Duodenal mucosa (tissue), 2 donors: Measurements from ENCODE around the gene RNU2-1.
"Not testable (repeated sequence)": the region's sequence is repeated elsewhere in the genome, so short reads cannot be mapped to it uniquely, and the experiment has no call there.

Experiments used
- H3K27ac ChIP-seq: one replicate; pipeline ENCODE4 v1.7.0; 2013; ENCODE audit warnings: low read depth, low read length
- H3K27me3 ChIP-seq, 2 donors: one replicate each; pipeline ENCODE4 v1.7.0; 2013; ENCODE audit warnings: low read length in 2 of 2, control low read depth in 1 of 2; ENCODE audit not compliant: insufficient read depth in 2 of 2, control insufficient read depth in 1 of 2
- H3K36me3 ChIP-seq, 2 donors: one replicate each; pipeline ENCODE4 v1.7.0; 2013; ENCODE audit warnings: low read length in 2 of 2, control low read depth in 1 of 2; ENCODE audit not compliant: insufficient read depth in 2 of 2, control insufficient read depth in 1 of 2
- H3K4me1 ChIP-seq, 2 donors: one replicate each; pipeline ENCODE4 v1.7.0; 2013; ENCODE audit warnings: low read length in 2 of 2, control low read depth in 1 of 2; ENCODE audit not compliant: insufficient read depth in 2 of 2, control insufficient read depth in 1 of 2
- H3K4me3 ChIP-seq, 2 donors: one replicate each; pipeline ENCODE4 v1.7.0; 2013; ENCODE audit warnings: low read length in 2 of 2, low read depth in 1 of 2
- H3K9ac ChIP-seq, 2 donors: one replicate each; pipeline ENCODE4 v1.7.0; 2013; ENCODE audit warnings: low read length in 2 of 2, low read depth in 1 of 2
- H3K9me3 ChIP-seq, 2 donors: one replicate each; pipeline ENCODE4 v1.7.0; 2013; ENCODE audit warnings: low read length in 2 of 2, control low read depth in 1 of 2; ENCODE audit not compliant: control insufficient read depth in 1 of 2

Gene RNU2-1

DNA sequence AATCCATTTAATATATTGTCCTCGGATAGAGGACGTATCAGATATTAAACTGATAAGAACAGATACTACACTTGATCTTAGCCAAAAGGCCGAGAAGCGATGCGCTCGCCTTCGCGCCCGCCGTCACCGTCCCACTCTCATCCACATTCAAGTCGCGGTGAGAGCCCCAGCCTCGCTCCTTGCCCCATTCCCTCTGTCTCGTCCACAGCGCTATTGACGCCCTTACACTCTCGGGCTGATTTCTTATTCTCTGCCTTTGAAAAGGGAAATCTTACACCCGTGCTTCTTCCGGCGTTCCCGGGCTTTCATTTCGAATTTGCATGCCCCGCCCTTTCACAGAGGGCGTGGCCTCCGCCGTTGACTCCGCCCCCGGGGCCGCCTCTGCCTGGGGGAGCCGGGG, at the start of gene RNU2-1:
RNU2-1 (minus strand) TSS at position 101 of the 400 bp plus-strand sequence.
- H3K9me3 ChIP-seq, H3K27ac ChIP-seq, H3K36me3 ChIP-seq, H3K9ac ChIP-seq, H3K27me3 ChIP-seq, H3K4me3 ChIP-seq, H3K4me1 ChIP-seq: not testable (repeated sequence)

DNA sequence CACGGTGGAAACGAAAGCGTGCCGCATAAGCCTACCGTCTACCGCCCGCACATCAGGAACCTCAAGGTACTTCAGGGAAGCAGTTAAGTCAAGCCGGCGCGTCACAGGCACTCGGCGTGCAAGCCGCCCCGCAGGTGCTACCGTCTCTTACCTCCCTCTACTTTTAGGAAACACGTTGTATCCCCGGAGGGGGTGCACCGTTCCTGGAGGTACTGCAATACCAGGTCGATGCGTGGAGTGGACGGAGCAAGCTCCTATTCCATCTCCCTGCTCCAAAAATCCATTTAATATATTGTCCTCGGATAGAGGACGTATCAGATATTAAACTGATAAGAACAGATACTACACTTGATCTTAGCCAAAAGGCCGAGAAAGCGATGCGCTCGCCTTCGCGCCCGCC, 39.1 kb upstream of the RNU2-1 start:
- not testable (repeated sequence) for H3K27me3 ChIP-seq, H3K4me1 ChIP-seq, H3K9me3 ChIP-seq, H3K4me3 ChIP-seq, H3K27ac ChIP-seq, H3K36me3 ChIP-seq, H3K9ac ChIP-seq

DNA sequence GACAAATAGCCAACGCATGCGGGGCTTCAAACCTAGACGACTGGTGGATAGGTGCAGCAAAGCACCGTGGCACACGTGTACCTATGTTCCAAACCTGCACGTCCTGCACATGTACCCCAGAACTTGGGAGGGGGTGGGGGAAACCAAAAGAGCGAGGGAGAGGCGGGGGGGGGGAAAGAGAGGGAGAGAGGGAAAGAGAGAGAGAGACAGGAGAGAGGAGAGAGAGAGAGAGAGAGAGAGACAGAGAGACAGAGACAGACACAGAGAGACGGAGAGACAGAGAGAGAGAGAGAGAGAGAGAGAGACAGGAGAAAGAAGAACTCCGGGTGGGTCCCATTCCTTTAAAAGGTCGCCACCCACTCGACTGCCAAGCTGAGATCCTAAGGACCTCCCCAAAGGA, 38.7 kb upstream of the RNU2-1 start:
- not testable (repeated sequence) for H3K9me3 ChIP-seq, H3K9ac ChIP-seq, H3K27me3 ChIP-seq, H3K27ac ChIP-seq, H3K36me3 ChIP-seq, H3K4me1 ChIP-seq, H3K4me3 ChIP-seq

DNA sequence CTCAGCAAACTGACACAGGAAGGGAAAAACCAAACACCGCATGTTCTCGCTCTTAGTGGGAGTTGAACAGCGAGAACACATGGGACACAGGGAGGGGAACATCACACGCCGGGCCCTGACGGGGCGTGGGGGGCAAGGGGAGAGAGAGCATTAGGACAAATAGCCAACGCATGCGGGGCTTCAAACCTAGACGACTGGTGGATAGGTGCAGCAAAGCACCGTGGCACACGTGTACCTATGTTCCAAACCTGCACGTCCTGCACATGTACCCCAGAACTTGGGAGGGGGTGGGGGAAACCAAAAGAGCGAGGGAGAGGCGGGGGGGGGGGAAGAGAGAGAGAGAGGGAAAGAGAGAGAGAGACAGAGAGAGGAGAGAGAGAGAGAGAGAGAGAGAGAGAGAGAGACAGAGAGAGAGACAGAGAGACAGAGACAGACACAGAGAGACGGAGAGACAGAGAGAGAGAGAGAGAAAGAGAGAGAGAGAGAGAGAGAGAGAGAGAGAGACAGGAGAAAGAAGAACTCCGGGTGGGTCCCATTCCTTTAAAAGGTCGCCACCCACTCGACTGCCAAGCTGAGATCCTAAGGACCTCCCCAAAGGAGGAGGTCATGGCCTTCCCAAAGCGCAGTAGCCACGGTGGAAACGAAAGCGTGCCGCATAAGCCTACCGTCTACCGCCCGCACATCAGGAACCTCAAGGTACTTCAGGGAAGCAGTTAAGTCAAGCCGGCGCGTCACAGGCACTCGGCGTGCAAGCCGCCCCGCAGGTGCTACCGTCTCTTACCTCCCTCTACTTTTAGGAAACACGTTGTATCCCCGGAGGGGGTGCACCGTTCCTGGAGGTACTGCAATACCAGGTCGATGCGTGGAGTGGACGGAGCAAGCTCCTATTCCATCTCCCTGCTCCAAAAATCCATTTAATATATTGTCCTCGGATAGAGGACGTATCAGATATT, 37.1 kb upstream of the RNU2-1 start:
- H3K36me3 ChIP-seq, H3K4me3 ChIP-seq, H3K27ac ChIP-seq, H3K9me3 ChIP-seq, H3K9ac ChIP-seq, H3K4me1 ChIP-seq, H3K27me3 ChIP-seq: not testable (repeated sequence)

DNA sequence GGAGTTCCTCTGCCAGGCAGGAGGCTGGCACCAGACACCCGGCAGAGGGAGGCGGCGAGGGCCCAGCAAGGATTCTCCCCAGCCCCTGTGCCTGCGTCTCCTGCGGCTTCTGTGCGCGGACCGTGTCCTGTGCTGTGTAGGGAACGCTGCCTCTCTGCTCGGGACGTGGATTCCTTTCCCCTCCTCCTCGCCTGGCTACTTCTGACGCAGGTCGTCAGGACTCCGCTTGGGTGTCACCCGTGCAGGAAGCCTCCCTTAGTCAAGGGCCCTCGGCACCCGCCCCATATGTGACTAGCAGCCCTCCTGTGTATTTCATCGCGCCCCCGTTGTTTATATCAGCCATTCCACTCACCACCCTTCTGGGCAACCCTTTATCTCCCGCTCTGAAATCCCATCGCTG, 12.7 kb upstream of the RNU2-1 start:
- not testable (repeated sequence) for H3K4me3 ChIP-seq, H3K4me1 ChIP-seq, H3K9ac ChIP-seq, H3K9me3 ChIP-seq, H3K27me3 ChIP-seq, H3K36me3 ChIP-seq, H3K27ac ChIP-seq

DNA sequence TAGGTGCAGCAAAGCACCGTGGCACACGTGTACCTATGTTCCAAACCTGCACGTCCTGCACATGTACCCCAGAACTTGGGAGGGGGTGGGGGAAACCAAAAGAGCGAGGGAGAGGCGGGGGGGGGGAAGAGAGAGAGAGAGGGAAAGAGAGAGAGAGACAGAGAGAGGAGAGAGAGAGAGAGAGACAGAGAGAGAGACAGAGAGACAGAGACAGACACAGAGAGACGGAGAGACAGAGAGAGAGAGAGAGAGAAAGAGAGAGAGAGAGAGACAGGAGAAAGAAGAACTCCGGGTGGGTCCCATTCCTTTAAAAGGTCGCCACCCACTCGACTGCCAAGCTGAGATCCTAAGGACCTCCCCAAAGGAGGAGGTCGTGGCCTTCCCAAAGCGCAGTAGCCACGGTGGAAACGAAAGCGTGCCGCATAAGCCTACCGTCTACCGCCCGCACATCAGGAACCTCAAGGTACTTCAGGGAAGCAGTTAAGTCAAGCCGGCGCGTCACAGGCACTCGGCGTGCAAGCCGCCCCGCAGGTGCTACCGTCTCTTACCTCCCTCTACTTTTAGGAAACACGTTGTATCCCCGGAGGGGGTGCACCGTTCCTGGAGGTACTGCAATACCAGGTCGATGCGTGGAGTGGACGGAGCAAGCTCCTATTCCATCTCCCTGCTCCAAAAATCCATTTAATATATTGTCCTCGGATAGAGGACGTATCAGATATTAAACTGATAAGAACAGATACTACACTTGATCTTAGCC, 7.0 kb upstream of the RNU2-1 start:
- not testable (repeated sequence) for H3K27ac ChIP-seq, H3K4me1 ChIP-seq, H3K4me3 ChIP-seq, H3K9ac ChIP-seq, H3K36me3 ChIP-seq, H3K27me3 ChIP-seq, H3K9me3 ChIP-seq

DNA sequence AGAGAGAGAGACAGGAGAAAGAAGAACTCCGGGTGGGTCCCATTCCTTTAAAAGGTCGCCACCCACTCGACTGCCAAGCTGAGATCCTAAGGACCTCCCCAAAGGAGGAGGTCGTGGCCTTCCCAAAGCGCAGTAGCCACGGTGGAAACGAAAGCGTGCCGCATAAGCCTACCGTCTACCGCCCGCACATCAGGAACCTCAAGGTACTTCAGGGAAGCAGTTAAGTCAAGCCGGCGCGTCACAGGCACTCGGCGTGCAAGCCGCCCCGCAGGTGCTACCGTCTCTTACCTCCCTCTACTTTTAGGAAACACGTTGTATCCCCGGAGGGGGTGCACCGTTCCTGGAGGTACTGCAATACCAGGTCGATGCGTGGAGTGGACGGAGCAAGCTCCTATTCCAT, 5.8 kb upstream of the RNU2-1 start:
- not testable (repeated sequence) for H3K4me3 ChIP-seq, H3K27me3 ChIP-seq, H3K9ac ChIP-seq, H3K36me3 ChIP-seq, H3K9me3 ChIP-seq, H3K4me1 ChIP-seq, H3K27ac ChIP-seq

DNA sequence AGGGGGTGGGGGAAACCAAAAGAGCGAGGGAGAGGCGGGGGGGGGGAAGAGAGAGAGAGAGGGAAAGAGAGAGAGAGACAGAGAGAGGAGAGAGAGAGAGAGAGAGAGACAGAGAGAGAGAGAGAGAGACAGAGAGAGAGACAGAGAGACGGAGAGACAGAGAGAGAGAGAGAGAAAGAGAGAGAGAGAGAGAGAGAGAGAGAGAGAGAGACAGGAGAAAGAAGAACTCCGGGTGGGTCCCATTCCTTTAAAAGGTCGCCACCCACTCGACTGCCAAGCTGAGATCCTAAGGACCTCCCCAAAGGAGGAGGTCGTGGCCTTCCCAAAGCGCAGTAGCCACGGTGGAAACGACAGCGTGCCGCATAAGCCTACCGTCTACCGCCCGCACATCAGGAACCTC, 514 bp downstream of the RNU2-1 start:
- not testable (repeated sequence) for H3K9ac ChIP-seq, H3K9me3 ChIP-seq, H3K27me3 ChIP-seq, H3K27ac ChIP-seq, H3K4me1 ChIP-seq, H3K4me3 ChIP-seq, H3K36me3 ChIP-seq

DNA sequence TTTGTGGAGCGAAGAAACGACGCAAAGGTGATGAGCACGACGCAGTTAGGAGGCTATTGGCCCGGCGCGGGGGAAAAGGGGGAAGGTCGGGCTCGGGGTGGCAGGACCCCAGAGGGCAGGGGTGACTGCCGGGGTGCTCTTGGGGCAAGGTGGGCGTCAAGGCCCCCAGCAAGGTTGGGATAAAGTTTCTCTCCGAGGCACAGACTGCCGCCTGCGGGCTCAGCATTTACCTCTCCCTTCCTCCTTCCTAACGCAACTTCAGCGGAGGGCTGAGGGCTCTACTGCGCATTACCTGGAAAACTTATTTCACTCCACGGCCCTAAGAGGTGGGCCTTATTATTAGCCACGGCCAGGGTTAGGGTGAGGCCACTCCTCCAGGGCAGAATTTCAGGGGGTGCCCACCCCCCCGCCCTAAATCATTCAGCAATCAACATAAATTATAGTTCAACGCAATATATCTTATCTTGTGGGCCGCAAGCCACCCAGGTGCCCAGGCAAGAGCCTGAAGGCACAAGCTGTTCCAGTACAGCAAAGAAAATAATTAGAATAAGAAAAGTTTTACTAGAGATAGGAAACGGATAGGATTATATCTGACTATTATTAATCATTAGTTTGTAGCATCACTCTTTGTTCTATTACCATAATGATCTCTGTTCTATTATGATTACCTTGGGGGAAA, 1.6 kb downstream of the RNU2-1 start:
- not testable (repeated sequence) for H3K4me1 ChIP-seq, H3K27me3 ChIP-seq, H3K36me3 ChIP-seq, H3K9me3 ChIP-seq, H3K27ac ChIP-seq
- Histone ChIP-seq H3K9ac (peak overlapping the region in 1 of 2 donors; percentile 53), H3K4me3 (peak overlapping the region in 1 of 2 donors; percentile 7)
